NCI-H2196 treated with DMSO at 0.1 percent for 48 hours (cell line): ENCODE data around the gene IQCE.

Experiments used
- DNase-seq: peaks from one replicate; lab custom pipeline; 2025; ENCODE audit not compliant: unreplicated experiment; lab: John Stamatoyannopoulos, UW

The IQCE gene

GRCh38 chr7:2660359-2661095, 101.7 kb downstream of the IQCE start:
- no peak for DNase-seq

- no peak for DNase-seq
Observed at GRCh38 chr7:2661096-2661449, 102.3 kb downstream of the IQCE start.

DNA sequence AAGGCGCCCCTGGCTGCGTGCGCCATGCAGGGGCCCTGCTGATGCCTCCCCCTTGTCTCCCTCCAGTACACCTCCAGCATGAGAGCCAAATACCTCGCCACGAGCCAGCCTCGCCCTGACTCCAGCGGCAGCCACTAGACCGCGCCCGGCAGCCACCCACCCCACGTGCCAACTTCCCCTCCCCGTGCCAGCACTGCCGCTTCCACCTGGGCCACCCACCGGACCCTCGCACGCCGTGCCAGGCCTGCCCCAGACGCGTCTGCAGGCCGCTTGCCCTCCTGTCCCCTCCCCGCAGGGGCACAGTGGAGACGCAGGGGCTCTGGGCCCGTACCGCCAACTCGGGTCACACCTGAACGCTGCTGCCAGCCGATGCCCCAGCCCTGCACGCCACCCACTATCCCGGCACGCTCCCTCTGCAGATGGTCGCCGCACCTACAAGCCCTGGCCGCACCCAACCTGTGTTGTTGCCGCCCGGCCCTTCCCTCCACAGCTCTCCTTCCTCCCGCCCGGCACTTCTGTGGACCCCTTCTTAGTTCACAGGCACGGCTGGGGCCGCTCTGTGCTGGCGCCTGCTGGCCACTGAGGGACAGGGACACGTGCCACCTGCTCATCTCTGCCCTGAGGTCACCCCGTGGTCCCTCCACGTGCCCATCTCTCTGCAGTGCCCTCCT, 103.0 kb downstream of the IQCE start:
- DNase-seq, result no peak

GRCh38 chr7:2662273-2663120, 103.7 kb downstream of the IQCE start:
- DNase-seq, result no peak

- no peak for DNase-seq
Observed at GRCh38 chr7:2663121-2663886, 104.5 kb downstream of the IQCE start.

DNA sequence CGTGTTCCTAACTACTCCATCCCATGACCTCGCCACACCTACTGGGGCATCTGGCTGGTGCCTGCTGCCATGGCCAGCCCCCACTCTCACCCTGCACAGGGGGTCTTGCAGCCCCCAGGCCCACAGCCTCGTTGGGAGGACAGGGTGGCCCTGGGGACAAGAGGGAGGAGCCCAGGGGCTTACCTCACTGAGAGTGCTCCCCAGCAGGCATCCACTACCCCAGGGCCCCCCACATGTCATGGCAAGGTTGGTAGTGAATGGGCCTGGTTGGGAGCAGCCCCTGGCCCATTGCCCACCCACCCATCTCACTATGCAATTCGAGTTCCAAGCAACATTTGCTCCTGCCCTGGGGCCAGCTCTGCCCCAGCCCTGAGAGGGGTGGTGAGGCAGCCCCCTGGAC, 105.2 kb downstream of the IQCE start:
- no peak for DNase-seq
